Gastrocnemius medialis (tissue), 4 donors: ENCODE data around the gene RIPOR3. TPM values are rescaled to one million over a fixed set of nuclear protein-coding genes. Genes with fewer than 3 reads are reported as not detected.
A peak's percentile ranks its signal among the peaks of the same experiment; 100 is the strongest.
"Not testable (repeated sequence)": the region's sequence is repeated elsewhere in the genome, so short reads cannot be mapped to it uniquely, and the experiment has no call there.

ENCODE experiments used
- ATAC-seq, 2 donors: fragments of 150-250 bp; one replicate each; pipeline ENCODE4 v1.9.1; 2016
- DNase-seq, 2 donors: peaks; one replicate each; pipeline ENCODE4 v3.0.0-alpha.2; 2019
- H3K27ac ChIP-seq, 4 donors: fragments of 200-600 bp; sonication (generic); 1 replicate in 1 of 4; 2 replicates in 3 of 4; pipeline ENCODE4 v1.5.1; 2016 to 2018; ENCODE audit warnings: mild to moderate bottlenecking in 2 of 4, moderate library complexity in 1 of 4
- H3K27me3 ChIP-seq, 3 donors: fragments of 200-600 bp; sonication (generic) in 2 of 3; 1 replicate in 1 of 3; 2 replicates in 2 of 3; pipeline versions ENCODE4 v1.5.1 to v1.6.0; 2016 to 2019; ENCODE audit warnings: mild to moderate bottlenecking in 1 of 3, moderate library complexity in 1 of 3
- H3K36me3 ChIP-seq, 2 donors: fragments of 200-600 bp; sonication (generic) in 1 of 2; one replicate each; pipeline ENCODE4 v1.5.1; 2017 to 2018
- H3K4me1 ChIP-seq, 2 donors: fragments of 200-600 bp; sonication (generic) in 1 of 2; one replicate each; pipeline ENCODE4 v1.5.1; 2016 to 2017; ENCODE audit warnings: mild to moderate bottlenecking in 2 of 2
- H3K4me3 ChIP-seq, 4 donors: fragments of 200-600 bp; sonication (generic) in 3 of 4; 1 replicate in 1 of 4; 2 replicates in 3 of 4; pipeline ENCODE4 v1.5.1; 2016 to 2019; ENCODE audit warnings: mild to moderate bottlenecking in 2 of 4
- H3K9me3 ChIP-seq, 3 donors: fragments of 200-600 bp; sonication (generic) in 2 of 3; 1 replicate in 1 of 3; 2 replicates in 2 of 3; pipeline ENCODE4 v1.5.1; 2016 to 2019
- CTCF ChIP-seq, 5 experiments: fragments of 450-650 bp in 3 of 5; fragments of 200-600 bp in 2 of 5; sonication (generic) in 2 of 5; IDR thresholded peaks in 4 of 5; conservative IDR thresholded peaks in 1 of 5; 1 replicate in 4 of 5; 2 replicates in 1 of 5; pipeline ENCODE4 v1.5.1; 2016 to 2019; ENCODE audit warnings: antibody characterized with exemption in 5 of 5, mild to moderate bottlenecking in 3 of 5, moderate library complexity in 3 of 5
- POLR2A ChIP-seq, 2 donors: fragments of 450-650 bp; IDR thresholded peaks; one replicate each; pipeline ENCODE4 v1.6.1; 2017; ENCODE audit warnings: antibody characterized with exemption in 2 of 2, mild to moderate bottlenecking in 2 of 2, moderate library complexity in 2 of 2
- in situ Hi-C, 4 donors: fragments of 200-750 bp; cut with MboI; loops; one replicate each; pipeline versions ENCODE4 v1.15.0 to v1.8.0; 2017; ENCODE audit warnings: low sequenced_read_pairs in 4 of 4
- intact Hi-C: fragments of 100-400 bp; cut with DNase I; formaldehyde crosslinking; loops from one replicate; pipeline ENCODE4 v1.15.1; 2023; ENCODE audit warnings: low total_unique reads
- total RNA-seq, 4 donors: library from RNA; depleted of rRNA; stranded (reverse); fragments of >200 nt; gene quantifications; one replicate each; pipeline versions ENCODE4 v1.1.0 to v1.2.3, GENCODE V29; 2016

The RIPOR3 gene
- total RNA-seq, 4 donors from 2014 or later: 5.3 to 12.5 (median 8.2) TPM

- Histone ChIP-seq H3K27me3 (no peaks in the 10 kb centered on the region), H3K27ac (peak overlapping the region; percentile 89 to 96 (median 94)), H3K4me1 (peaks cover 76 to 78% of the 10 kb centered on the region in 2 donors), H3K9me3 (no peaks in the 10 kb centered on the region), H3K4me3 (no peak overlapping the region), H3K36me3 (peaks cover 0 to 37% of the 10 kb centered on the region in 2 donors)
- DNase-seq (peak; percentile 81 to 92), ATAC-seq (peak; percentile 61 to 62)
- intact Hi-C loops (loop anchor here (10.0 kb wide), 1 partner anchor 268 kb away; no protein-coding TSS in a partner anchor), in situ Hi-C loops (loop anchor here (5.0 to 10.0 kb wide), 3 partner anchors 61 to 108 kb away; partner anchors contain the start of gene PTPN1 (in 2 of the 4))
- TF ChIP-seq POLR2A (IDR thresholded peaks at IDR 0.05) (peak; percentile 28 to 54), CTCF (IDR thresholded peaks at IDR 0.05 in 4 of 5, conservative IDR thresholded peaks at IDR 0.05 in 1 of 5) (no peak)
Measured at GRCh38 chr20:50572938-50573777, 118.2 kb downstream of the RIPOR3 start.

DNA sequence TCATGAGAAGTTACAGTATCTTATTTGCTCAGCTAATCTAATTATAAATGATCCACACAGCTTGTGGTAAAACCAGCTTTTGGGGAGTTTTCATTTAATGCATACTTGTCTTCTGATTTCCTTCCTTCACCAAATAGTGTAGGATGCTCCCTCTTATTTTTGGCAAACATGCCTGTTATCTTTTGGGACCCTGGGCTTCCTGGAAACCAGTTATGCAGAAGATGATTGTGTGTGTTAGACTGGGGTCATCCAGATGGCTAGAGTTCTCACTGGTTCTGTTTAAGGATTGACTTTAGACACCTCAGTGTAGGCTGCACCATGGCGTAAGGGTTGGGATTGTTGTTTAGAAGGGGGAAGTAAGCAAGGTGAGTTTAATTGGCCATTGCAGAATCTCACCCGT, 119.9 kb downstream of the RIPOR3 start:
- Histone ChIP-seq H3K27me3 (no peaks in the 10 kb centered on the region), H3K36me3 (peaks cover 0 to 39% of the 10 kb centered on the region in 2 donors), H3K4me3 (no peak overlapping the region), H3K9me3 (no peaks in the 10 kb centered on the region), H3K27ac (peak overlapping the region; percentile 89 to 96 (median 94)), H3K4me1 (peaks cover 62 to 63% of the 10 kb centered on the region in 2 donors)
- DNase-seq: no peak
- no peak for ATAC-seq
- in situ Hi-C loops (loop anchor here (5.0 to 10.0 kb wide), 3 partner anchors 59 to 107 kb away; partner anchors contain the start of gene PTPN1 (in 2 of the 4)), intact Hi-C loops (loop anchor here (10.0 kb wide), 1 partner anchor 267 kb away; no protein-coding TSS in a partner anchor)
- TF ChIP-seq CTCF (IDR thresholded peaks at IDR 0.05 in 4 of 5, conservative IDR thresholded peaks at IDR 0.05 in 1 of 5): no peak
- TF ChIP-seq POLR2A (IDR thresholded peaks at IDR 0.05): no peak

DNA sequence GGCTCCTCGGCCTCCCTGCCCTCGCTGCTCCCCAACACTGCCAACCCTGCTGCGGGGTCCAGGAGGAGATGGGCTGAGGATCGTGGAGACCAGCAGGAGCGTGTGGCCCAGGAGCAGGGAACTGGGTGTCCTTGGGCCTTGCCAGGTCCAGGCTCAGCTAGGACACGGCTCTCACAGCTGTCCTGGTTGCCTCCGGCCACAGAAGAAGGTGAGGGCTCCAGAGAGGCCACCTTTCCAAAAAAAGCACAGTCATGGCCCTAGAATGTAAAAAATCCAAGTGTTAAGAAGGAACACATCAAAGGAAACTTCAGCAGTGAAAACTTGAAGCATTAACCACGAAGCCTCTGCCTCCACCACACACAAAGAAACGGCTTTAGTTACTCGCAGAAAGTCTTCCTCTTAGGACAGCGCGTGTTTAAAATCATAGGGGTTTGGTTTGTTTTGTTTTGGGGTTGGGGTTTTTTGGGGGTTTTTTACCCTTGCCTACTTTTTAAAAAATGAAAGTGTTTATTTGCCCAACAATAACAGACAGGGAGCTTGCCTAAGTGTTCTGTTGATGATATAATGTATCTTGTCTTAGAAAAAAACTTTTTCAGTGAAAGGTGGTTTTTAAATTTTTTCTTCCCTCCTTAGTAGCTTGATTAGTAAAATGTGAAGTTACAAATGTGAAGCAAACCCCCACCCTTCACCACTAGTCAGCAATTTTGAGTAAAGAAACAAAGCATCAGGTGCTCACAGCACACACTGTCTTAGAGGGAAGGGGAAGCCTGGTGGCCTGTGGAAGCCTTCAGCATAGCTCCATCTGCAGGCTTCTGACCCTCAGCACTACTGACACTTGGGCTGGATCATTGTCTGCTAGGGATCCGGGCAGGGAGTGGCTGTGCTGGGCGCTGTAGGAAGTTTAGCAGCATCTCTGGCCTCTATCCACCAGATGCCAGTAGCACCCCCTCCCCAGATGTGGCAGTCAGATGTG, 121.2 kb downstream of the RIPOR3 start:
- no peaks in the 10 kb centered on the region for H3K27me3 ChIP-seq
- peaks cover 0 to 42% of the 10 kb centered on the region in 2 donors for H3K36me3 ChIP-seq
- intact Hi-C loops: loop anchor here (10.0 kb wide), 1 partner anchor 265 kb away; no protein-coding TSS in a partner anchor
- in situ Hi-C loops: loop anchor here (5.0 to 10.0 kb wide), 3 partner anchors 58 to 105 kb away; partner anchors contain the start of gene PTPN1 (in 2 of the 4)
- ATAC-seq (peak; percentile 37 to 40), DNase-seq (peak; percentile 55 to 61)
- no peaks in the 10 kb centered on the region for H3K9me3 ChIP-seq
- peak overlapping the region; percentile 89 to 96 (median 94) for H3K27ac ChIP-seq
- H3K4me1 ChIP-seq: peaks cover 53 to 57% of the 10 kb centered on the region in 2 donors
- H3K4me3 ChIP-seq: no peak overlapping the region
- no peak for TF ChIP-seq POLR2A (IDR thresholded peaks at IDR 0.05)
- peak in 3 of 5 experiments; percentile 21 to 42 (median 34) for TF ChIP-seq CTCF (IDR thresholded peaks at IDR 0.05 in 4 of 5, conservative IDR thresholded peaks at IDR 0.05 in 1 of 5)

- H3K4me3 ChIP-seq, in situ Hi-C loops, H3K9me3 ChIP-seq, intact Hi-C loops, ATAC-seq, DNase-seq, H3K27me3 ChIP-seq: not testable (repeated sequence)
- H3K36me3 ChIP-seq: peaks cover 0 to 39% of the 10 kb centered on the region in 2 donors
- H3K27ac ChIP-seq: peak overlapping the region; percentile 89 to 96 (median 94)
- peaks cover 49 to 61% of the 10 kb centered on the region in 2 donors for H3K4me1 ChIP-seq
Measured at GRCh38 chr20:50569487-50569863, 121.9 kb downstream of the RIPOR3 start.
